Panc1 (cell line): ENCODE data around the gene P2RX3. TPM values are rescaled to one million over a fixed set of nuclear protein-coding genes. Genes with fewer than 3 reads are reported as not detected.

Source experiments
- ATAC-seq: fragments of 200-7000 bp; cut with Tn5 transposase; 2 replicates; pipeline ENCODE4 v1.9.1; 2020; ENCODE audit warnings: mild to moderate bottlenecking, moderate library complexity
- BruUV-seq: library from RNA; stranded (reverse); fragments of 400-500 nt; replicated peaks from 2 replicates; lab custom pipeline; 2021; lab: Mats Ljungman, UMichigan
- CTCF ChIA-PET: fragments of 300-600 bp; sonication (Branson Sonifier 250); formaldehyde crosslinking; loops from one replicate; lab custom pipeline; 2022; ENCODE audit warnings: antibody characterized with exemption; lab: Charles Lee
- POLR2A ChIA-PET: fragments of 300-600 bp; sonication (Branson Sonifier 250); formaldehyde crosslinking; loops from one replicate; lab custom pipeline; 2022; ENCODE audit warnings: antibody characterized with exemption; lab: Charles Lee
- DNase-seq: peaks from one replicate; pipeline ENCODE4 v3.0.0-alpha.2; 2010; ENCODE audit warnings: low read depth, low spot score
- H3K27ac ChIP-seq: 2 replicates; pipeline ENCODE4 v1.5.1; 2011; ENCODE audit warnings: mild to moderate bottlenecking, low read length, inconsistent platforms
- H3K27me3 ChIP-seq: fragments of 200-500 bp; sonication (Bioruptor generic); 2 replicates; pipeline ENCODE4 v1.6.0; 2014; ENCODE audit warnings: low read length, inconsistent platforms; ENCODE audit not compliant: control insufficient read depth, insufficient read depth
- H3K36me3 ChIP-seq: fragments of 200-500 bp; sonication (Bioruptor generic); 2 replicates; pipeline ENCODE4 v1.5.1; 2014; ENCODE audit warnings: inconsistent platforms, mild to moderate bottlenecking, low read length, moderate library complexity; ENCODE audit not compliant: control insufficient read depth, insufficient read depth
- H3K4me1 ChIP-seq: 2 replicates; pipeline ENCODE4 v1.5.1; 2011; ENCODE audit warnings: inconsistent platforms, mild to moderate bottlenecking, low read length, moderate library complexity; ENCODE audit not compliant: control insufficient read depth, insufficient read depth
- H3K4me3 ChIP-seq, 2 experiments: 2 replicates each; pipeline ENCODE4 v1.5.1; 2011 to 2012; ENCODE audit warnings: low read depth in 2 of 2, low read length in 2 of 2, mild to moderate bottlenecking in 2 of 2, inconsistent platforms in 1 of 2, moderate library complexity in 1 of 2
- H3K9me3 ChIP-seq: fragments of 200-500 bp; sonication (Bioruptor generic); 2 replicates; pipeline ENCODE4 v1.5.1; 2014; ENCODE audit warnings: low read depth, mild to moderate bottlenecking, inconsistent platforms, low read length, moderate library complexity; ENCODE audit not compliant: control insufficient read depth, insufficient read depth
- POLR2AphosphoS5 ChIP-seq: IDR thresholded peaks from 2 replicates; pipeline ENCODE4 v1.6.1; 2012; ENCODE audit warnings: mild to moderate bottlenecking, low read depth, low read length, moderate library complexity
- SIN3A ChIP-seq: IDR thresholded peaks from 2 replicates; pipeline ENCODE4 v1.6.1; 2012; ENCODE audit warnings: low read depth, mild to moderate bottlenecking, low read length, moderate library complexity, borderline replicate concordance; ENCODE audit not compliant: insufficient read depth
- TCF7L2 ChIP-seq: IDR thresholded peaks from 2 replicates; pipeline ENCODE4 v1.6.1; 2011; ENCODE audit warnings: mild to moderate bottlenecking, low read depth, low read length, inconsistent platforms
- in situ Hi-C: cut with HindIII; loops from 2 replicates; pipeline ENCODE4 v1.10.0; 2016; ENCODE audit warnings: low sequenced_read_pairs, low pct_unique_long_range_greater_than_20kb
- intact Hi-C: fragments of 100-400 bp; cut with micrococcal nuclease; formaldehyde crosslinking; loops from one replicate; pipeline ENCODE4 v1.10.0; 2022; ENCODE audit not compliant: unreplicated experiment
- total RNA-seq: library from RNA; stranded (reverse); gene quantifications from one replicate; pipeline ENCODE4 v1.2.1, GENCODE V29; 2021; ENCODE audit not compliant: unreplicated experiment
- TF ChIP-seq, protein P1 (sequence below): fragments of 450-650 bp; IDR thresholded peaks from 2 replicates; pipeline ENCODE4 v1.5.1; 2017; ENCODE audit warnings: mild to moderate bottlenecking
- TF ChIP-seq, protein P2 (sequence below), 2 experiments: IDR thresholded peaks; 2 replicates each; pipeline ENCODE4 v1.6.1; 2011 to 2012; ENCODE audit warnings: low read depth in 2 of 2, control low read depth in 1 of 2, low read length in 1 of 2, mild to moderate bottlenecking in 1 of 2, moderate library complexity in 1 of 2; ENCODE audit not compliant: insufficient read depth in 1 of 2

The P2RX3 gene
- total RNA-seq, 1 experiment from 2014 or later, result not detected

DNA sequence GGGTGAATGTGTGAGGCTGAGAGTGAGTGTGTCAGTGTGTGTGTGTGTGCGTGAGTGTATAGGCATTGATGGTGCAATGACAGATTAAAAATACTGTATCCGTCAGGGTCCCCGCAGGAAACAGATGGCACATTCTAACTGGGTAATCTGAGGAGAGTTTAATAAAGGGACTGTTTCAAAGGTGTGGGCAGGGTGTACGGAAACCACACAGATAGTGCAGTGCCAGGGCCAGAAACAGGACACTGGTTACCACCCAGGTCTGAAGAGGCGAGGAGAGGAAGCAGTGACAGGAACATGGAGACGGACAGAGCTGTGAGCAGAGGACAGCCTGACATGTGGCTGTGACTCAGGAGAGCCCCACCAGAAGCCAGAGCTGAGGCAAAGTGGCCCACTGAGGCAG is 16.5 kb downstream of the P2RX3 start:
- in situ Hi-C loops (no loop called here), intact Hi-C loops (no loop called here)
- ChIA-PET CTCF (no interaction called here), POLR2A (no interaction called here)
- Histone ChIP-seq H3K9me3 (0 out of 2 replicates have a peak, but pooled peaks cover 3% of the 10 kb centered on the region), H3K27me3 (no peaks in the 10 kb centered on the region), H3K36me3 (no peaks in the 10 kb centered on the region), H3K4me3 (no peak overlapping the region), H3K27ac (no peak overlapping the region), H3K4me1 (0 out of 2 replicates have a peak, but pooled peaks cover 3% of the 10 kb centered on the region)
- DNase-seq (no peak), ATAC-seq (no peak)
- no TSS peak for BruUV-seq
- TF ChIP-seq, protein P1, sequence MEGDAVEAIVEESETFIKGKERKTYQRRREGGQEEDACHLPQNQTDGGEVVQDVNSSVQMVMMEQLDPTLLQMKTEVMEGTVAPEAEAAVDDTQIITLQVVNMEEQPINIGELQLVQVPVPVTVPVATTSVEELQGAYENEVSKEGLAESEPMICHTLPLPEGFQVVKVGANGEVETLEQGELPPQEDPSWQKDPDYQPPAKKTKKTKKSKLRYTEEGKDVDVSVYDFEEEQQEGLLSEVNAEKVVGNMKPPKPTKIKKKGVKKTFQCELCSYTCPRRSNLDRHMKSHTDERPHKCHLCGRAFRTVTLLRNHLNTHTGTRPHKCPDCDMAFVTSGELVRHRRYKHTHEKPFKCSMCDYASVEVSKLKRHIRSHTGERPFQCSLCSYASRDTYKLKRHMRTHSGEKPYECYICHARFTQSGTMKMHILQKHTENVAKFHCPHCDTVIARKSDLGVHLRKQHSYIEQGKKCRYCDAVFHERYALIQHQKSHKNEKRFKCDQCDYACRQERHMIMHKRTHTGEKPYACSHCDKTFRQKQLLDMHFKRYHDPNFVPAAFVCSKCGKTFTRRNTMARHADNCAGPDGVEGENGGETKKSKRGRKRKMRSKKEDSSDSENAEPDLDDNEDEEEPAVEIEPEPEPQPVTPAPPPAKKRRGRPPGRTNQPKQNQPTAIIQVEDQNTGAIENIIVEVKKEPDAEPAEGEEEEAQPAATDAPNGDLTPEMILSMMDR, result no peak
- TF ChIP-seq, protein P2, sequence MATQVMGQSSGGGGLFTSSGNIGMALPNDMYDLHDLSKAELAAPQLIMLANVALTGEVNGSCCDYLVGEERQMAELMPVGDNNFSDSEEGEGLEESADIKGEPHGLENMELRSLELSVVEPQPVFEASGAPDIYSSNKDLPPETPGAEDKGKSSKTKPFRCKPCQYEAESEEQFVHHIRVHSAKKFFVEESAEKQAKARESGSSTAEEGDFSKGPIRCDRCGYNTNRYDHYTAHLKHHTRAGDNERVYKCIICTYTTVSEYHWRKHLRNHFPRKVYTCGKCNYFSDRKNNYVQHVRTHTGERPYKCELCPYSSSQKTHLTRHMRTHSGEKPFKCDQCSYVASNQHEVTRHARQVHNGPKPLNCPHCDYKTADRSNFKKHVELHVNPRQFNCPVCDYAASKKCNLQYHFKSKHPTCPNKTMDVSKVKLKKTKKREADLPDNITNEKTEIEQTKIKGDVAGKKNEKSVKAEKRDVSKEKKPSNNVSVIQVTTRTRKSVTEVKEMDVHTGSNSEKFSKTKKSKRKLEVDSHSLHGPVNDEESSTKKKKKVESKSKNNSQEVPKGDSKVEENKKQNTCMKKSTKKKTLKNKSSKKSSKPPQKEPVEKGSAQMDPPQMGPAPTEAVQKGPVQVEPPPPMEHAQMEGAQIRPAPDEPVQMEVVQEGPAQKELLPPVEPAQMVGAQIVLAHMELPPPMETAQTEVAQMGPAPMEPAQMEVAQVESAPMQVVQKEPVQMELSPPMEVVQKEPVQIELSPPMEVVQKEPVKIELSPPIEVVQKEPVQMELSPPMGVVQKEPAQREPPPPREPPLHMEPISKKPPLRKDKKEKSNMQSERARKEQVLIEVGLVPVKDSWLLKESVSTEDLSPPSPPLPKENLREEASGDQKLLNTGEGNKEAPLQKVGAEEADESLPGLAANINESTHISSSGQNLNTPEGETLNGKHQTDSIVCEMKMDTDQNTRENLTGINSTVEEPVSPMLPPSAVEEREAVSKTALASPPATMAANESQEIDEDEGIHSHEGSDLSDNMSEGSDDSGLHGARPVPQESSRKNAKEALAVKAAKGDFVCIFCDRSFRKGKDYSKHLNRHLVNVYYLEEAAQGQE (IDR thresholded peaks at IDR 0.05; ENCODE audit: insufficient read depth in 1 of 2, low read depth in 2 of 2, low read length in 1 of 2), result no peak
- TF ChIP-seq POLR2AphosphoS5 (no peak), TCF7L2 (no peak), SIN3A (no peak)

DNA sequence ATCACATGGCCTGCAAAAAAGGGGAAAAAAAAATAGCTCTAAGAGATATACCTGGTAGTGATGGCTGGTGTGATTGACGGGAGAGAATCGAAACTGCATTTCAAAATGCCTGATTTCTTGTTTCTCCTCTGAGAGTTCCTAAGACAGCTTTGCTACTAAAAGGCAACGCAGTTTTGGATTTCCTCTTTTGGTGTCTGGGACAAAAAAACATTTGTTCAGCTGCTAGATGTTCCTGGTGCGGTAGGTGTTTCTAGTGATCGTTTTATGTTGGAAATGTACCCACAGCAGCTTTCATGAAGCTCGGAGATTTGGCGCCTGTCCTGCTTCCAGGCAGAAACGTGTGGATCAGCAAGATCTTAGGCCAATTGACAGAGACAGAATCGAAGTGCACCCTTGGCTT is 18.1 kb downstream of the P2RX3 start:
- Histone ChIP-seq H3K9me3 (no peaks in the 10 kb centered on the region), H3K4me1 (0 out of 2 replicates have a peak, but pooled peaks cover 7% of the 10 kb centered on the region), H3K27ac (no peak overlapping the region), H3K27me3 (no peaks in the 10 kb centered on the region), H3K36me3 (no peaks in the 10 kb centered on the region), H3K4me3 (no peak overlapping the region)
- in situ Hi-C loops (no loop called here), intact Hi-C loops (no loop called here)
- ChIA-PET POLR2A (no interaction called here), CTCF (interaction anchor here (0.6 kb wide), 1 partner anchor 108 kb away, joined by 5 read pairs; no protein-coding TSS in a partner anchor)
- TF ChIP-seq TCF7L2 (no peak), POLR2AphosphoS5 (no peak), SIN3A (no peak)
- ATAC-seq (no peak), DNase-seq (no peak)
- no TSS peak for BruUV-seq

DNA sequence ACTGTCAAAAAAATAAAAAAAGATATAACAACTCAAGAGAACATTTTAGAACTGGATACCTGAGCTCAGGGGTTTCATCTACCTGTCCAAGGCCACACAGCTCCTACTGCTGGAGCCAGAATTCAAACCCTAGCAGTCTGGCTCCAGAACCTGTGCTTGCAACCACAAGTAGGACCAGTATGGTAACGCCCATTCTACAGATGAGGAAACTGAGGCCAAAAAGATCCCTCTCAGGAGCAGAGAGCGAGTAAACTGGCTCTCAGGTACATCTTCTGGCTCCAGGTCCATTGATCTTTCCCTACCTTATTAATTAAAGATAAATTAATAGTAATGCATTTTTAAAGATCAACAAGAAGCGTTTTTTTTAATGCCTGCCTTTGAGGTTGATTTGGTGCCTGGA is 19.2 kb downstream of the P2RX3 start:
- H3K27me3 ChIP-seq, result no peaks in the 10 kb centered on the region
- H3K27ac ChIP-seq, result no peak overlapping the region
- ChIA-PET CTCF (interaction anchor here (0.6 kb wide), 1 partner anchor 79 kb away, joined by 4 read pairs; no protein-coding TSS in a partner anchor), POLR2A (no interaction called here)
- intact Hi-C loops (no loop called here), in situ Hi-C loops (no loop called here)
- ATAC-seq (no peak), DNase-seq (no peak)
- TF ChIP-seq TCF7L2 (no peak), POLR2AphosphoS5 (no peak), SIN3A (no peak)
- TF ChIP-seq, protein P1, result no peak
- TF ChIP-seq, protein P2 (IDR thresholded peaks at IDR 0.05; ENCODE audit: insufficient read depth in 1 of 2, low read depth in 2 of 2, low read length in 1 of 2), result no peak
- no TSS peak for BruUV-seq
- H3K9me3 ChIP-seq, result no peaks in the 10 kb centered on the region
- no peak overlapping the region for H3K4me3 ChIP-seq
- 0 out of 2 replicates have a peak, but pooled peaks cover 7% of the 10 kb centered on the region for H3K4me1 ChIP-seq
- H3K36me3 ChIP-seq, result no peaks in the 10 kb centered on the region
